SK-N-SH treated with all-trans-retinoic acid at 6 μM for 48 hours (cell line): ENCODE results near the gene LMCD1.

ENCODE experiments used
- CSRNP3 ChIP-seq: fragments of 250-450 bp; sonication (Bioruptor Pico); IDR thresholded peaks from 2 replicates; pipeline ENCODE4 v1.5.1; 2021; ENCODE audit warnings: mild to moderate bottlenecking, moderate library complexity
- OSR1 ChIP-seq: fragments of 250-450 bp; sonication (Bioruptor Pico); IDR thresholded peaks from 2 replicates; pipeline ENCODE4 v1.8.0; 2022; ENCODE audit warnings: moderate library complexity, mild to moderate bottlenecking, inconsistent platforms
- PATZ1 ChIP-seq: fragments of 250-450 bp; sonication (Bioruptor Pico); IDR thresholded peaks from 2 replicates; pipeline ENCODE4 v1.8.0; 2020; ENCODE audit warnings: mild to moderate bottlenecking, moderate library complexity, borderline replicate concordance
- RARB ChIP-seq: fragments of 250-450 bp; sonication (Bioruptor Pico); IDR thresholded peaks from 2 replicates; pipeline ENCODE4 v1.8.0; 2021; ENCODE audit warnings: mild to moderate bottlenecking, moderate library complexity
- SNAI2 ChIP-seq: fragments of 250-450 bp; sonication (Bioruptor Pico); IDR thresholded peaks from 2 replicates; pipeline ENCODE4 v1.5.0; 2020; ENCODE audit warnings: mild to moderate bottlenecking, moderate library complexity
- TSHZ2 ChIP-seq: fragments of 250-450 bp; sonication (Bioruptor Pico); IDR thresholded peaks from 2 replicates; pipeline ENCODE4 v1.5.0; 2020; ENCODE audit warnings: mild to moderate bottlenecking, moderate library complexity
- ZFP30 ChIP-seq: fragments of 450-650 bp; formaldehyde crosslinking; IDR thresholded peaks from 2 replicates; pipeline ENCODE4 v1.5.0; 2022; ENCODE audit warnings: mild to moderate bottlenecking, moderate library complexity
- ZNF565 ChIP-seq: fragments of 450-650 bp; formaldehyde crosslinking; conservative IDR thresholded peaks from 2 replicates; pipeline ENCODE4 v1.5.0; 2020; ENCODE audit warnings: low read depth, mild to moderate bottlenecking, moderate library complexity
- ZNF70 ChIP-seq: fragments of 450-650 bp; formaldehyde crosslinking; IDR thresholded peaks from 2 replicates; pipeline ENCODE4 v1.5.0; 2020; ENCODE audit warnings: mild to moderate bottlenecking, moderate library complexity
- ZNF8 ChIP-seq: fragments of 450-650 bp; formaldehyde crosslinking; IDR thresholded peaks from 2 replicates; pipeline ENCODE4 v1.5.0; 2020; ENCODE audit warnings: mild to moderate bottlenecking, moderate library complexity

DNA sequence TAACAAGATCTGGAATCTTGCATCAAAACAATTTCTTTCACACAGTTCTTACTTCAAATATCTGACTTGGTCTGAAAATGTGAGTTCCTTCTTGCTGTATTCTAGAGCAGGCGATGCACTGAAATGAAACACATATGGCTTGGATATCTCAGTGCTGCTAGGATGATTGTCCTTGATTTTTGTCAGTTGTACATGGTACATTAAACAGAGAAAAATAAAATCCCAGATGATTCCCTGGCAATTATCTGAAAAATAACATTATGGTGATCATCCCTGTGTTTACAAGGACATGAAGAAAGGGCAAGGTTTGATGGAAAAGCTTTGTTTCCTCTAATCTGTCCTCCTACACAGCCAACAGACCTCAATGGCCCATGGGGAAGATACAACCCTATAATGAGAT lies 10.6 kb downstream of the LMCD1 start:
- no peak for TF ChIP-seq ZNF565 (CRISPR knock-in tag)
- no peak for TF ChIP-seq ZNF70 (CRISPR knock-in tag)
- TF ChIP-seq SNAI2 (CRISPR knock-in tag): no peak
- TF ChIP-seq OSR1 (CRISPR knock-in tag): no peak
- TF ChIP-seq ZFP30: no peak
- TF ChIP-seq CSRNP3 (CRISPR knock-in tag): no peak
- TF ChIP-seq PATZ1 (CRISPR knock-in tag): no peak
- no peak for TF ChIP-seq TSHZ2 (CRISPR knock-in tag)
- TF ChIP-seq RARB: no peak
- no peak for TF ChIP-seq ZNF8 (CRISPR knock-in tag)
